Prostate gland (tissue), 2 donors: Measurements from ENCODE around the gene RNU5B-1.

Source experiments
- CTCF ChIP-seq, 4 experiments: fragments of 200-600 bp in 2 of 4; fragments of 450-650 bp in 2 of 4; sonication (generic) in 2 of 4; IDR thresholded peaks; 1 replicate in 3 of 4; 2 replicates in 1 of 4; pipeline ENCODE4 v1.5.1; 2016 to 2019; ENCODE audit warnings: antibody characterized with exemption in 4 of 4, mild to moderate bottlenecking in 2 of 4, moderate library complexity in 2 of 4
- POLR2AphosphoS5 ChIP-seq: sonication (generic); formaldehyde crosslinking; IDR thresholded peaks from one replicate; pipeline ENCODE4 v1.6.1; 2017; ENCODE audit warnings: antibody characterized with exemption

DNA sequence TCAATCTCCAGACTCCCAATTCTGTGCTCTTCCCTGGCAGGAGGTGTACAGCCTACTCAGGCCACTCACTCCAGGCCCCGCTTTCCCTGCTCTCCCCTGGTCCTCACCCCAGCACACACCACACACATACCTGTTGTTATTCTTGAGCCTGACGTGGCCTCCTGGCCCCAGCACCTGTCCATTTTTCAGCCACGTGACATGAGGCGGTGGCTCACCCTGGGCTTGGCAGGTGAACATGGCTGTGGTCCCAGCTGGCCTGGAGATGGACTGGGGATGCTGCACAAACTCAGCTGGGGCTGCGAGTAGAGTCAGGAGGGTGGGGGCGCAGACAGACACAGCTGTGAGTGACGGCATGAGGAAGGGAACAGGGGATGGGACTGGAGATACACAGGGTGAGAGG, 27.3 kb downstream of the RNU5B-1 start:
- TF ChIP-seq POLR2AphosphoS5 (no peak), CTCF (IDR thresholded peaks at IDR 0.05) (no peak)
